NCI-H82 treated with DMSO at 0.1 percent for 48 hours (cell line): ENCODE data around the gene PRICKLE2.

Experiments
- DNase-seq: peaks from one replicate; lab custom pipeline; 2025; ENCODE audit not compliant: unreplicated experiment; lab: John Stamatoyannopoulos, UW

PRICKLE2 gene

DNA sequence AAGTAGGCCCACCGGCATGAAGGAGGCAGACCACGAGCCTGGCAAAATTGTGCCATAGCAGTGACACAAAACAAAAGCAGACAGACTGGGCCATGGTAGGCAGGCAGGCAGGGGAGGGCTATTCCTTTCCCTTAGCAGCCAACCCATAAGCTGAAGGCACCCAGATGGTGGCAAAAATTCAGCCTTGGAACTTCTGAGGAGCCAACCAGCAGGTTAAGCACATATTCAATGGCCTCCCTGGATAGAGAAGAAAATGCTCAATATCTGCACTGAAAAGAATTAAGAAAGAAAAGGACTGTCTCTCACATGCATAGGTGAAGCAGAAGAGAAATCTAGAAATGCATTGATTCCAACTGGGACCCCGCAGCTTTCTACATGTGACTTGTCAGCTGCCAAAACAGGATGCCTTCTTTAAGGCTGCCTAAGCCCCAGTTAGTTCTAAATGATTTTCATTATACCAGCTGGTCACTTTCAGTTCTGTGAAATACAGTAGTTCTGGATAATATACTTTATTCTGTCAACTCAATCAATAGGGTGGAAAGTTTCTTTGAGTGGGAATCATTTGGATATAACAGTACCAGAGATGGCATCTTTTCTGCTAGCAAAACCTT, 2.7 kb downstream of the PRICKLE2 start:
- DNase-seq = no peak

- DNase-seq = no peak
Measured at GRCh38 chr3:64221571-64222257, 3.6 kb downstream of the PRICKLE2 start.

DNA sequence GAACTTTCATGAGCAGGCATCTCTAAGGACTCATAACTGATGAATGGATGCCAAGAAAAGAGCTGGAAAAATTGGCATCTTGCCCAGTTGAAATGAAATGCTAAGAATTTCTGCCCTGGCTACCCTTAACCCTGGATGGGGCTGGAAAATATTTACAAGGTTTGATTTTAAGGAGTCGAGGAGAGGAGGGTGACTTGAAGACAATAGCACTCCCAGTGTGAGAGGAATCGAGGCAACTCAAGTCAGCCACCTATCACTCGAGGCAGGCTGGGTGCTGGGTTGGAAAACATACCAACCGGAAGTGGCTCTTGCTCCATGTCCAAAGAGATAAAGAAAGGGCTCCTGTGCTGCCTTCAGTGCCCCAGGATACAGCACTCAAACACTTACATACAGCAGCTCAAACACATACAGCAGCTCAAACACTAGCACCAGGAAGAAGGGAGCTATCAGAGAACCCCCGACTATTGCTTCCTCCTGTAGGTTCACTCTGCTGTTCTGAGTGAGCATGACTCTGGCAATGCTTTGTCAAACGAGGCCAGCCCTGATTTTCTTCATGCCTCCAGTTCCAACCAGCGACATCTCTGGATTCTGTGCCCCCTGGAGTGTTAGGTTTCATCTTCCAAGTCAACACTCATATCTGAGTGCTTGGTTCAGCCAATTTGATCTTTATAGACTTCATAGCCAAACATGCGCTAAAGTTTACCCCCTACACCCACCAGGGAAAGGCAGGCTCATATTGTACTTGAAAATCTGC, 4.9 kb downstream of the PRICKLE2 start:
- DNase-seq = no peak

GRCh38 chr3:64218746-64219145, 6.5 kb downstream of the PRICKLE2 start:
- DNase-seq = no peak

- no peak for DNase-seq
Measured at GRCh38 chr3:64218329-64218728, 6.9 kb downstream of the PRICKLE2 start.

- no peak for DNase-seq
Measured at GRCh38 chr3:64216274-64217147, 8.8 kb downstream of the PRICKLE2 start.

DNA sequence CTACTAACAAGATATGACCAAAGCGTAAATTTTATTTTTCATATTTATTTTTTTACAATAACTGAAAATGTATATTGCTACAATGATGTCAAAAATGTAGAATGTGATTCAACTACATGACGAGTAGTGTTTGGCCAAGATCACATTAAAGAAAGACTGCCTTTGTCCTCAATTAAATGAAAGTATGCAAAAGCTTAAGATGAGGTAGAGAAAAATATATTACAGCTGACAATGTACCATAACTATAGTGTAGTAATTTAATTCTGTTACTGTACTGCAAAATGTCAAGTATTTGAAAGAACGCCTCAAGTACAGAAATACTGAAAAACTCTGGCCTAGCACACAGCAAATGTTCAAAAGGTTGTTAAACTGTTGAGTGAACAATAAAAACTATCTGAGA, 9.7 kb downstream of the PRICKLE2 start:
- DNase-seq = no peak

GRCh38 chr3:64215103-64215502, 10.2 kb downstream of the PRICKLE2 start:
- DNase-seq = no peak

DNA sequence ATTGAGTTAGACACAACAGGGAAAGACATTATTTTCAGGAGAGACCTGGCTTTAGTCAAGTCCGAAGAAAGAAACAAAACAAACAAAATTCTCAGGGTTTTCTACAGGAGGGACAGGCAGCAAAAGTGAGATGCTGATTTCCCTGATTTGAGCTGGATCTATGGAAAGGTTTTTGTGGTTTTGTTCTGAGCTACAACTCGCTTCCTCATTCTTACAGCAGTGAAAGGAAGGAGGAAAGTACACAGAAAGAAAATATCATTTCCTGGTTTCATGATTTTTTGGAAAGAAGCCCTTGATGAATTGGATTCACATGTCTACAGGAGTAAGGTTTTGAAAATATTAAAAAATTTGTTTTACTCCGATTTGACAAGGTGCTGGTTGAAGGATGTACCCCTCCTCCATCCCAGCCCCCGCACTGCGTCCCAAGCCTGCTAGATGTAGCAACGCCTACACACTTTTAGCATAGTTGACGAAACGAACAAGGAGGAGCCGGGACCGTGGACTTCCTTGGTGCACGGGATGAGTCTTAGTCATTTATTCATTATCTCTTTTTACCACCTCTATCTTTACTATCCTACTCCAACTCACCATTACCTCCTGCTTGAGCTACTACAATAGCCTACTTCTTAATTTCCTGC, 10.8 kb downstream of the PRICKLE2 start:
- DNase-seq = no peak

DNA sequence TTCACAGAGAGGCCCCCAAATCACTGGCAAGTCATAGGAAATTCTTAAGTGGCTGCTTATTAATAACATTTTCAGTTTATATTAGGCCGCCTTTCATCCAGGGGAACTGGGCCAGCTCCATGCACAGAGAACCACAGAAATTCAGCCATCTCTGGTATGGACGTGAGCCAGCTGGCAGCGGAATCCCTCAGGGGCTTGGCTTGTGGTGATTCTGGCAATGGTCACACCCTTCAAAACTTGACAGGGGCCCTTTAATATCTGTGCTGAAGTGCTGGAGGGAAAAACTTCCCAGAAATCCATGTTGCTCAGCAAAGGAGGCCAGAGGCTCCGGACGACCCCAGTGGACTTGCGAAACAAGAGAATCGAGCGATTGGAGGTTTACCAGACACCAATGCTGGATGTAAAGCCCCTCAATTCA, 11.3 kb downstream of the PRICKLE2 start:
- DNase-seq = no peak

- no peak for DNase-seq
Measured at GRCh38 chr3:64213224-64213878, 11.9 kb downstream of the PRICKLE2 start.

GRCh38 chr3:64209866-64210621, 15.2 kb downstream of the PRICKLE2 start:
- DNase-seq = no peak

DNA sequence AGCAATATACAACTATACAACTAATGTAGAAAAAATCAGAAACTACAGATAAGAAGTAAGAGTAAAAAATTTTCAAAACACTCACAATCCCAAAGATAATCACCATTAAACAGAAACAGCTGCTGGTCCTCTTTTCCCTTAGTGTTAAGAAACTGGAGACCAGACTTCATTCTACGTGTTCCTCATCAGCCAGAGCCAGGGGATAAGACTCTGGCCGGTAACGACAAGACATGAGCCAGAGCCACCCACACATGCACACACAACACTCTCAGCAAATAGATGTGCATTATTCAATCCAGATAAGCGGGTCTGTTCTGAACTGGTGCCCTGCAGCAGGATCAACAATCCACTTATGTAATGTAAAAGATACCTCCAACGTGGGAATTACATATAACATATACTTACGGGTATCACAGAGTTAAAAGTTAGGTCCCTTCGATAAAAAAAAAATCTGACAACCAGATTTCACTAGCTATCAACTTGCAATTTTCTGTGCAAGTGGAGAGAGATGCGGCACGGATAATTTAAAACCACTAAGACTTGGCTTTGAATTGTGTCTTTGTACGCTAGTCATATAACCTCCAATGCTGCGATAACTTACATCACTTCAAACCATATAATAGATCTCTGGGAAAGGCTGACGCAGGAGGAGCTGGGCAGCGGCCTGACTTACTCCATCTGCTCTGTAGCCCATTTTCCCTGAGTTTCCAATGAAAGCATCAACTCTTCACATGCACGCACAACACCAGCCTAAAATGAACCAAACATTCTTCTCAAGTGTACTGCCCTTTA, 17.8 kb downstream of the PRICKLE2 start:
- peak; percentile 15 for DNase-seq

GRCh38 chr3:64203969-64204908, 21.0 kb downstream of the PRICKLE2 start:
- no peak for DNase-seq

- no peak for DNase-seq
Measured at GRCh38 chr3:64203216-64203615, 22.1 kb downstream of the PRICKLE2 start.

DNA sequence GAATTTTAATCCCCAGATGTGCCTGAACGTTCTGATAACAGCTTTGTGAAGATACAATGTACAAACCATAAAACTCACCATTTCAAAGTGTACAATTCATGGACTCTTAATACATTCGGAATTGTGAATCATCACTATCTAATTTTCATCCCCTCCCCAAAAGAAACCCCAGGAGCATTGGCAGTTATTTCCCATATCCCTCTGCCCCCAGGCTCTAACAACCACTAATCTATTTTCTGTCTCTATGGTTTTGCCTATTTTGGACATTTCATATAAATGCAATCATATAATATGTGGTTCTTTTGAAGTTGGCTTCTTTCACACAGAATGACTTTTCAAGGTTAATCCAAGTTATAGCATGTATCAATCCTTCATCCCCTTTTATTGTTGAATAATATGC, 25.3 kb downstream of the PRICKLE2 start:
- DNase-seq = no peak

DNA sequence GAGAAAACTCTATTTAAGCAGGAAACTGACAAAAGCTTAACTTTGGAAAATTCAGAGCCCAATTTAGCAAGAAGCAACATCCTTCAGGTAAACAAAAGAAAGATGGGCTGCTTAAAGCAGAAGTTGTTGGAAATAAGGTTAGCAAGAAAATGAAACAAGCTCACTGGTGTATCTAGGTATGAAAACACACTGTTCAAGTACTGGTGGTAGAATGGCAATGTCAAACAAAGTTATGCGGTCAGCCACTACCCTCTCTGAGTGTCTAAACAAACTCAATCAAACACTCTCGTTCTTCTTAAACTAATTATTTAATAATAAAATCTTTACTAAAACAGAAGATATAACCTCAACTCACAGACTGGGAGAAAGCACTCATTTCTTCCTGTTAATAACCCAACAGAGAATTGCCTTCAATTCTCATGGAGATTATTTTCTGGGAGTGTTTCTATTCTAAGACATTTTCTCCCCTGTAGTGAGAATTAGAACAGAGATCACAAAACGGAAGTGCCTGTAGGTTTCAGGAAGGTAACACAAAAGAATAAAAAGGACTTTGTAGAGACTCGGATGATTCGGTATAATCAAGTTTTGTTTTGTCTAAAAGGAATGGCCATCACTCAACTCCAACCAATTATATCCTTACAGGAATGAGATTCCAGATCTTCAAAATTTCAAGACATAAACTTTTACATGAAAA, 28.9 kb downstream of the PRICKLE2 start:
- no peak for DNase-seq
